Prostate gland (tissue), 2 donors: Measurements from ENCODE around the gene OAT.
"Not testable (repeated sequence)": the region's sequence is repeated elsewhere in the genome, so short reads cannot be mapped to it uniquely, and the experiment has no call there.

Experiments used
- POLR2A ChIP-seq: fragments of 450-650 bp; IDR thresholded peaks from one replicate; pipeline ENCODE4 v1.6.1; 2016; ENCODE audit warnings: antibody characterized with exemption, mild to moderate bottlenecking
- POLR2AphosphoS5 ChIP-seq: sonication (generic); formaldehyde crosslinking; IDR thresholded peaks from one replicate; pipeline ENCODE4 v1.6.1; 2017; ENCODE audit warnings: antibody characterized with exemption
- TF ChIP-seq, protein P1 (sequence below), 4 experiments: fragments of 200-600 bp in 2 of 4; fragments of 450-650 bp in 2 of 4; sonication (generic) in 2 of 4; IDR thresholded peaks; 1 replicate in 3 of 4; 2 replicates in 1 of 4; pipeline ENCODE4 v1.5.1; 2016 to 2019; ENCODE audit warnings: antibody characterized with exemption in 4 of 4, mild to moderate bottlenecking in 2 of 4, moderate library complexity in 2 of 4

DNA sequence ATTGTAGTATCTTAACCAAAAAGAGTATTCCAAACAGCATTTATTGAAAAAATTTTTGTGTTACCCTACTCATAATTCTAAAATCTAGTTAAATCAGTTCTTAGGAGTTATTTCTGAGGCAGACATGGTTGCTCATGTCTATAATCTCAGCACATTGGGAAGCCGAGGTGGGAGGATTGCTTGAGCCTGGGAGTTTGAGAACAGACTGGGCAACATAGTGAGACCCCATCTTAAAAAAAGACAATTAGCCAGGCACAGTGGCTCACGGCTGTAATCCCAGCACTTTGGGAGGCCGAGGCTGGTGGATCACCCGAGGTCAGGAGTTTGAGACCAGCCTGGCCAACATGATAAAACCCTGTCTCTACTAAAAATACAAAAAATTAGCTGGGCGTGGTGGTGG is 23.0 kb upstream of the OAT start:
- not testable (repeated sequence) for TF ChIP-seq POLR2A, POLR2AphosphoS5
- TF ChIP-seq, protein P1, sequence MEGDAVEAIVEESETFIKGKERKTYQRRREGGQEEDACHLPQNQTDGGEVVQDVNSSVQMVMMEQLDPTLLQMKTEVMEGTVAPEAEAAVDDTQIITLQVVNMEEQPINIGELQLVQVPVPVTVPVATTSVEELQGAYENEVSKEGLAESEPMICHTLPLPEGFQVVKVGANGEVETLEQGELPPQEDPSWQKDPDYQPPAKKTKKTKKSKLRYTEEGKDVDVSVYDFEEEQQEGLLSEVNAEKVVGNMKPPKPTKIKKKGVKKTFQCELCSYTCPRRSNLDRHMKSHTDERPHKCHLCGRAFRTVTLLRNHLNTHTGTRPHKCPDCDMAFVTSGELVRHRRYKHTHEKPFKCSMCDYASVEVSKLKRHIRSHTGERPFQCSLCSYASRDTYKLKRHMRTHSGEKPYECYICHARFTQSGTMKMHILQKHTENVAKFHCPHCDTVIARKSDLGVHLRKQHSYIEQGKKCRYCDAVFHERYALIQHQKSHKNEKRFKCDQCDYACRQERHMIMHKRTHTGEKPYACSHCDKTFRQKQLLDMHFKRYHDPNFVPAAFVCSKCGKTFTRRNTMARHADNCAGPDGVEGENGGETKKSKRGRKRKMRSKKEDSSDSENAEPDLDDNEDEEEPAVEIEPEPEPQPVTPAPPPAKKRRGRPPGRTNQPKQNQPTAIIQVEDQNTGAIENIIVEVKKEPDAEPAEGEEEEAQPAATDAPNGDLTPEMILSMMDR (IDR thresholded peaks at IDR 0.05) = not testable (repeated sequence)
